Stimulated activated CD4-positive, alpha-beta T cell treated with anti-CD3 and anti-CD28 coated beads, Interleukin-2, amount 100 ng/mL, for 4 hours (primary cell): ENCODE data around the gene BGN.

Experiments used
- DNase-seq: peaks from one replicate; pipeline ENCODE4 v3.0.0-alpha.2; 2020; ENCODE audit warnings: low read depth

BGN gene

DNA sequence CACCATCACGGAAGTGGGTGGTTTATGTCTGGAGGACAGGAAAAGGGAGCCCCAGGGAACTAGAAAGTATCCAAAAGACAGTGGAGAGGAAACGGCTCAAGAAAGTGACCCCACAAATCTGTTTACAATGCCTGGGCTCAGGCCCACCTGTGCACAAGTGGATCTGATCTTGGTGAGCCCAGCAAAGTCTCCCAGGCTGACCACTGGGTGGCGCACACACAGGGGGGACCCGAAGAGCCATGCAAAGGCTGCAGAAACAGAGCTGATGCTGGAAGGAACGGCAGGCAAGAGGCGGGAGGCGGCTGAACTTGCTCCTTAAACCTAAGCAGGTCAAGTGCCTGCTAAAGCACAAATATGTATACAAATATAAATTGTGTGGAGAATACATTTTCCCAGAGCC is 34.0 kb upstream of the BGN start:
- DNase-seq: no peak

DNA sequence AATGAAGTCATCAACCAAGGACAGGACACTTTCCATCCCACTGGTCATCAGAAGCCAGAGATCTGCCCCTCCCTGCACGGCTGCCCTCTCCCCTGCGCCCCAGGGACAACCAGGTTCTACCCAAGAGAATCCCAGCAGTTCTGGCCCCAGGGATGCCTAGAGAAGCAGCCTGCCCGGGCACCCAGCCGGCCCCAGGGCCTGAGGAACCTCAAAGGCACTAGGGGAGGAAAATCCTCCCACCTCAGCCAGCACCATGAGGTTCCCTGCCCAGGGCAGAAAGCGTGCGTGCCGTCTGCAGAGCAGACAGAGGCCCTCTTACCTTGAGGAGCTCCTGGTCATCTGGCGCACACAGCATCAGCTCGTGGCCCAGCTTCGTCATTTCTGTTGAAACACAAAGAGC is 32.5 kb upstream of the BGN start:
- DNase-seq: no peak

DNA sequence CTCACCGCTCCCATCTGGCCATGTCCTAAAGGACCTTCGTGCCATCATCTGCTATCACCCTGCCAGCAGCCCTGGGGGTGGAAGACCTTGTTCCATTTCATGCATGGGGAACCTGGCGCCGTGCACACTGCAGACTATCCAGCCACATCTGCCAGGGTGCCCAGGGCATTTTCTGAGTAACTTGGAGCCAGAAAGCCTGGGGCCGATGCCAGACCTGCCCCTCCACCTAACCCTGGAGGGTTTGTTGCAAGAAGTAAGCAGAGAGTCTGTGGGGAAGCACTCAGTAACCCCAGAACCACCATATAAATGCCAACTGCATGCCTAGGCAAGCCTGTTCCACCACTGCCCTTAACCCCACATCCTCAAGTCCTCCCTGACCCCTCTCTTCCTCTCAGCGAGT is 31.7 kb upstream of the BGN start:
- no peak for DNase-seq

DNA sequence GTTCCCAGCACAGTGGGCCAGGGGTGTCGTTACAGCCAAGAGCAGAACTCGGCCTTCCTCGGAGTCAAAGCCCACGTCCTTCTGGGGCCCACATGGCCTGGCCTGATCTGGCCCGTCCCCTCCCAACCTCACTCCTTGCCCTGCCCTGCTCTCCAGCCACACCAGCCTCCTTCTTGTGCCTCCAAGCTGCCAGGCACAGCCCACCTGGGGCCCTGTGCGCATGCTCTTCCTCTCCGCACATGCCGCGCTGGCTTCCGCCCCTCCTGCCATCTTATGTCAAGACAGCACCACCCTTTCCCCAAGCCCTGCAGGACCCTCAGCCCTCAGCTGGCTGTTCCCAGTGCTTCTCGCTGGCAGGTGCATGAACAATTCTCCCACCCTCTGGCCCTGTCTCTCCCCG is 31.2 kb upstream of the BGN start:
- DNase-seq: no peak

DNA sequence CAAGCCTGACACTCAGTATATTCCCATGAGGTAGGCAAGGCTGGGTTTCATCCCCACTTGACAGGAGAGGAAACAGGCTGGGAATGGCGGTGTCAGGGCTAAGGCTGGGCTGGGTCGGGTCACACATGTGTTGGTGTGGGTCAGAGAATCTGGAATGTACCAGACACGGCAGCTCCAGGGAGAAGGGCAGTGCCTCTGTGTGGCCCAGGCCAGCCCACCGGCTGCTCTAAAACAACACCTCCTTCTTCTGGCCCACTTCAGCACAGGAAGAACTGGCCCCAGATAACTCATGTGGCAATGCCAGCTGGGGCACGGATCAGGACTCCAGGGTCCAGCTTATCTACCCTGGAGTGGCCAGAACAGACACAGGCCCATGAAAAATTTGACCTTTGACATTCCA is 30.7 kb upstream of the BGN start:
- no peak for DNase-seq

DNA sequence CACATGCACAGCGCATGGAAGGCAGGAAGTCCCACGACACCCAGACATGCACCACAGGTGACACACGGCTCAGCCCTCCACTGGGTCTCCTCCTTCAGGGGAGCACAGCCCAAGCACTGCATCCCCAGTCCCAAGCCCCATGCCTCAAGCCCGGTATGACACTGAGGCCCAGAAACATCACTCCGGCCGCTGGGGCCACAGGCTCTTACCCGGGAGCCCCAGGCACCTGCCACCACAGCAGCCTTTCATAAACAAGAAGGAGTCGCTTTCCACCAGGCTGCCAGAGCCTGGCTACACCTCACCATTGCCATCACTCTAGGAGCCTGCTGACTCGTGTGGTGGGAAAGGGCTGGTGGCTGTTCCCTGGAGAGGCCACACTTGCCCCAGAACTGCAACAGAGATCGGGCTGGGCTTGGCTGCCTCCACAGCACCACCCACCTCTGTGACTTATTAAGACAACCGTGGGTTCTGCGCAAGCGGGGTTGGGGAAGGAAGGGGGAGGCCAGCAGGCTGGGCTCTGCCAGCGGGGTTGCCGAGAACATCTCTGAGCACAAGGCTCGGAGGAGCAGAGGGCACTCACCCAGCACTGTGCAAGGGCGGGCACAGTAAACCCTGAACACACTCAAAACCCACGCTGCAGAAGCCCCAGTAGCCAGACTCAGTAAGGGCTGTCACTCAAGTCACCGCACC is 28.9 kb upstream of the BGN start:
- DNase-seq: no peak

DNA sequence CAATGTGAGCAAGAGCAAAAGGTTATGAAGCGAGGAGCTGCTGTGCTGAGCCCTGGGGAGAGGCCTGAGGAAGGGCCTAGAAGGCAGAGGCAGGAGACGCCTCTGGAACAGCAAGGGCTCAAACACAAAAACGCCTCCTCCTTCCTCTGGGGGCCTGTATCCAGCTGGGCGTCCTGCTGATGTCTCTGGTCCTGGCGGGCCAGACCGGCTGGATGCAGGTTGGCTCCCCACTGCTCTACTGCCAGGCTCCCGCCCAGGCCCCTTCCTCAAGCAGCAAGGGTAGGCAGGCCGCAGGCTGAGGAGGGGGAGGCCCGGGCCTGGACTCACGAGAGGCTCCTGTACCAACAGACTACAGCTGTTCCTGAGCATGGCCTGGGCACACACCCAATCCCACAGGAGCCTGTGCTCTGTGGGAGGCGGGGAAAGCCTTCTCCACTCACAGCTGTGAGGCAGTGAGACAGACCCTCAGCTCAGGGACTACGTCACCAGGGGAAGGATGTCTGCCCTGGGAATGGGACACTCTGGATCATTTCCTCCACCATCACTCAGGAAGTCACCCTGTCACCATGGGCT is 26.7 kb upstream of the BGN start:
- DNase-seq: no peak

DNA sequence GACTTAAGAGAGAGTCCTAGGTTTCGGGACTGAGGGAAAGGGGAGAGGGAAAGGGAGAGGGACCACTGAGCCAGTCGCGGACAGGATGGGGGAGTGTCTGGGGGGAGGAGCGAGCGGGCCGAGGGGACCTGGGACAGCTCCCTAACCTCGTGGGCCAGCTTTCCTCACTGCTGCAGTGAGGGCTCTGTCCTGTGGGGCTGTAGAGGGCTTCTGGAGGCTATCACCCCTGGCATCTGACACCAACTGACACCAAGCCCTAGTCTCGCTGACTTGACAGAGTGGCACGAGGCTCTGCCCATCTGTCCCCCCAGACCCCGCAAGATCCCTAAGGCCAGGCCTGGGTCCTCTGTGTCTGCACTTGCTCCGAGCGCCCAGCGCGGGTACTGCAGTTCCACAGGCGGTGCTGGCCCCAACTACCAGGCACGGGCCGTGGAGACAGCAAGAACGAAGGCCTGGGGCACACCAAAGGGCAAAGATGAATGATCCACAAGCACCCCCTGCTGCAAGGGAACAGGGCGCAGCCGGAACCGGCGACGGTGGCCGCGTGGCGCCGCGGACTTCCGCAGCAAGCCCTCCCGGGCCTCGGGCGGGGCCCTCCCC is 24.9 kb upstream of the BGN start:
- no peak for DNase-seq

DNA sequence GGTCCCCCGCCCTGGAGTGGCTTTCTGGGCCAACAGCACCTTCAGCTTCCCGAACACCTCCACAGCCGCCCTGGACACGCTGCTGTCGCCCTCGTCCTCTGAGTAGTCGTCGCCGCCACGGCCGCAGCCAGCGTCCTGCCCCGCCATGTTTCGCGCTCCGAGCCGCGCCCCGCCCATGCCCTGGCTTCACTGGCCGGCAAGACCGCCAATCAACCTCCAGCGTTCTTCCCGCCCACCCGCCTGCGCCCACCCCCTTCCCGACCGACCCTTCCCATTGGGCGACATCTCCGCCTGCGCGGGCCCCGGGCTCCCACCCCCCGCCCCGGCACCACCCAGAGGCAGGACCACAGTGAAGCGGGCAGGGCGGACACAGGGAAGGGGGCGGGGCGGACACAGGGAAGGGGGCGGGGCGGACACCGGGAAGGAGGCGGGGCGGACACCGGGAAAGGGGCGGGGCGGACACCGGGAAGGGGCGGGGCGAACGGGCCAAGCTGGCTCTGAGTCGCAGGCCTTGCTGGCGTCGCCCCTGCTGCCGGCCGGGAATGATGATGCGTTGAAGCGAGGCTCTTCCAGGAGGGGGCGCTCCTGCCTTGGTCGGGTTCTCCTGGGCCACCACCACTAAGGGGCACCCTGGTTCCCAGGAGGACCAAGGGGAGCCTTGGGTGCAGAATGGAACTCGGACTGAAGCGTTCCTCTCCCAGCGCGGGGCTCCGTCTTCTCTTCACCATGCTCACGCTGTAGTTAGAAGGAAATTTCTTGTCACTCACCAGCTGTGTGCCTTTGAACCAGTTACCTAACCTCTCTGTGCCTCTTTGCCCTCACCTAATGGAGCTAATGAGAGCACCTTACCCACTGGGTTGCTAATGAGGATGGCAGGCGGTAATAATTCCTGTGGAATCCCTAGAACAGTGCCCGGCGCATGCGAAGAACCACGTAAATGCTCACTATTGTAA is 24.1 kb upstream of the BGN start, which contains the start of gene HAUS7:
HAUS7 (minus strand) TSS at position 166 of the 953 bp plus-strand sequence; CDS start at position 147, 19 bp downstream.
- peak; percentile 79 for DNase-seq

DNA sequence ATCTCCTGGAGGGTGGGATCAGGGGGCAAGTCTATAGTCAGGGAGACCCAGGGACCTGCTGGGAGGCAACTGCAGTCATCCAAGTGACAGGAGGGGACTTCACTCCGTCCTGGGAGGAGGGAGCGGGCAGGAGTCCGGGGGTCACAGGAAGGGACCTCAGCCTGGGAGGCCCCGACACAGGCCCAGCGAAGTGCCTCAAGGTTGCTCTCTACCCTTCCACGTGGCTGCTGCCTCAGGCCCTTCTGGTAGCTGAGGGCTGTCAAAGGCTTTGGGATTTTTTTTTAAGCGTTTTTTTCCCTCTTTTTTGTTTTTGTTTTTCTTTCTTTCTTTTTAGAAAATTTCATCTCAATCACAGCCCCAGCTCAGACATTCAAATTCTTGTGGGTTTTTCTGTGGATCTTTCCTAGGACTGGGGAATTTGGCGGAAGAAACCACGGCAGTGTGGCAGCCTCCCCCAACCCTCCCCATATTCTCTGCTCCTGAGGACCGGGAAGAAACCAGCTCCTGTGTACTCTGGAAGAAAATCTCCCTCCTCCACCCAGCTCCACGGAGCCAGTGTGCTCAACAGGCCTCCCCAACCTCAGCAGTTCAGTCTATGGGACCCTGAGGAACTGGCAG is 23.0 kb upstream of the BGN start:
- DNase-seq: no peak

DNA sequence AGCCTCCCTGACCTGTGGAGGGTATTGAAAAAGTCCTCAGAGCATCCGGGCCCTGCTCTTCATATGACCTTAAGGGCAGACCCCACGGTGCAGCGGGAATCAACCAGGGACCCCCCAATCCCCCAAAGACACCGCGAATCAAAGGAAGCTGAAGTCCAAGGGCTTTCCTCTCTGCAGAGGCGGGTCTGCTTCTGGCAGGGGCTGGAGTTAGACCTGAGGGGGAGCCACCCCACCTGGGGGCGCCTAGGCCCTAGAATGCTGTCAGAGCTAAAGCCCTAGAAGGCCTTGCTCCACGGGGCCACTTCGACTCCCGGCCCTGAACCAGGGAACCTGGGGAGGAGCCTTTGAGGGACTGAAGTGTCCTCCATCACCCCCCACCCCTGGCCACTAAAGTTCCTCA is 21.7 kb upstream of the BGN start:
- DNase-seq: no peak

DNA sequence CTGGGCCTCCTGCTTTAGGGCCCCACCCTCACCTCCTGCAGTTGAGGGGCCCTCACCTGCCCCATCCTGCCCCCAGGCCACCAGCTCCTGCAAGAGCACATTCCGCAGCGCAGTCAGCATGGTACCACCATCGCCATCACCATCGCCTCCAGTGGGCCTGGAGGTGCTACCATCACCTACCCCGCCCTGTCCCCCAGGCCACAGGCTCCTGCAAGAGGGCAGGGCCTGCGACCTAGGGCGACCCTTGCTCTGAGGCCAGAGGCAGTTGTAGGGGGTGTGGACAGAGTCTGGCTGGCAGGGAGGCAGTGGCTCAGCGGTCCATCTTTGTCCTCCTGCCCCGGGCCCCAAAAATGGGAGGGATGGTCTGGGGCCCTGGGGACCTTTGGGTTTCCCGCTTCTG is 20.5 kb upstream of the BGN start:
- DNase-seq: no peak

DNA sequence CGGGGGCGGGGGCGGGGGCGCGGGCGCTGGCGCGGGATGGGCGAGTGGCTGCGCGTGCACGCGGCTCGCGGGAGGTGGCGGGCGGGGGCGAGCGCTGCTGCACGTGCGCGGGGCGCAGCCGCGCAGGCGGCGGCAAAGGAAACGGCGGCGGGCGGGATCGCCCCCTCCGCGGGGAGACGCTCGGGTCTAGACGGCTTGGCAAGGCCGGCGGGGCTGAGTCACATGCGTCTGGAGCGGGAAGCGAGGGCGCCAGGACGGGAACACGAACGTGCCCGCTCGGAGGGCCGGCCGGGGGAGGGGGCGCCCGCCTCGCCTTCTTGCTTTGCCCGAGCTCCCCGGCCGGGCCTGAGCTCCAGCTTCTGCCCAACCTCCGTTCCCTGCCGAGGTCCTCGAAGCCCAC is 20.1 kb upstream of the BGN start:
- DNase-seq: peak; percentile 52

DNA sequence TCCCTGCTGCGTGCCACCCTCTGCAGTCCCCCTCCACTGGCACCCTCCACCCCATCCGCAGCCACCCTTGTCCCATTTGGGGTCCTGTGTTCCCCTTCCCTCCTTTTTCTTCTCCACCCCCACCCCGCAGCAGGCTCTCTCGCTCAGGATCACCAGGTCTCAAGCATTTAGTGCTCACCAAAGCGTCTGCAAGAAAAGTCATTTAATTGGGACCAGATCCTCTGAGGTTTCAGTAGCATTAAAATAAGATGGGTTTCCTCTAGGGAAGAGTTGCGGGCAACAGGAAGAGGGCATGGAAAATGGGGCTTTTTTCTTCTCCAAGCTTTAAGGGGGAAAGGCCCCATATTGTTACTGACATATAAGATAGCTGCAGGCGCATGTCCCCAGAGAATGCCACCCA is 19.5 kb upstream of the BGN start:
- no peak for DNase-seq

DNA sequence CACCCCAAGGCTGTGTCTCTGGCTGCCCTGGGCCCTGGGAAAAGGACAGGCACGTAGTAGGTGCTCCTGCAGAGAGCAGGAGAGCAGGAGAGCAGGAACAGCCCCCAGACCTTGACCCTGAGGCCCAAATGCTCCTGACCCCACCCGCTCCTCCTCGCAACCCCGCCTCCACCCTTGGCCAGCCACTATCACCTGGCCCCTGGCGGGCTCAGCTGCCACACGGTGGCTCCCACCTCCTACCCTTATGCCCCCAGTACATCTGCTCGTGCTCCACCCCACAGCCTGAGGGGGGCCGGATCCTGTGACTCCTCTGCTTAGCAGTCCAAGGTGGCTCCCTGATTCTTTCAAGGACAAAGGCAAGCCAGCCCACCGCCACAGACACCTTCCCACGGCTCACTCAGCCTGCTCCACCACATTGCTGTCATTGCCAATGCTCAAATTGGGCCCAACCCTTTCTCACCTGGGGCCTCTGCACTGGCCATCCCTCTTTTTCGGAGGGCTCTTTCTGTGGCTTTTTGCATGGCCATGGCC is 19.0 kb upstream of the BGN start:
- DNase-seq: no peak

DNA sequence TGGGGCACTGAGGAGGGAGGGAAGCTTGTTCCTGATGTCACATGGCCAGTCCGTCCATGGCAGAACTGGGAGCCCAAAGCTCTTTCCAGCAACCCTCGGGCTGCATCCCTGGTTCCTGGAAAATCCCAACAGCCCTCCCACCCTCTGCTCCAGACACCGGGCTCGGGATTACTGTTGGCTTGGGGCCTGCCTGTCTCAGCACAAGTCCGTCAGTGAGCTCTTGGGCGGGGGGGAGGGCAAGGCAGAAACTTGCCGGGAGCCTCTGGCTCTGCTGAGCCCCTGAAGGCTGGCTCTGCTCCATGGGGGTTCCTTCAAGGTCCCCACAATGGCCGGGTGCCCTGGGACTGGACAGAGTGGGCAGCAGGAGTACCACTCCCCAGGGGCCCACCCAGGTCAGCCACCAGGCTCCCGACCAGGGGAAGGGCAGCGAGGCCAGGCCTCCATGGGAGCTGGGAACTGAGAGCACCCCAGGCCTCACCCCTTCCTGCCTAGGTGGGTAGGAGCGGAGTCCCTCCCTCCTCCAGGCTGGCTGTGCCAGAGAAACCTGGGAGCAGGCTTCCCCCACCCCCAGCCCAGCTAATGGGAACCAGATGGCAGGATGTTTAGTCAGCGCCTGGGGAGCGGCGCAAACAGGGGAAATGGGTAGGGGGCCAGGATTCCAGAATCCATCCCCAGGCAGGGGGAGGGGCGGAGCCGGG is 18.0 kb upstream of the BGN start:
- DNase-seq: no peak

DNA sequence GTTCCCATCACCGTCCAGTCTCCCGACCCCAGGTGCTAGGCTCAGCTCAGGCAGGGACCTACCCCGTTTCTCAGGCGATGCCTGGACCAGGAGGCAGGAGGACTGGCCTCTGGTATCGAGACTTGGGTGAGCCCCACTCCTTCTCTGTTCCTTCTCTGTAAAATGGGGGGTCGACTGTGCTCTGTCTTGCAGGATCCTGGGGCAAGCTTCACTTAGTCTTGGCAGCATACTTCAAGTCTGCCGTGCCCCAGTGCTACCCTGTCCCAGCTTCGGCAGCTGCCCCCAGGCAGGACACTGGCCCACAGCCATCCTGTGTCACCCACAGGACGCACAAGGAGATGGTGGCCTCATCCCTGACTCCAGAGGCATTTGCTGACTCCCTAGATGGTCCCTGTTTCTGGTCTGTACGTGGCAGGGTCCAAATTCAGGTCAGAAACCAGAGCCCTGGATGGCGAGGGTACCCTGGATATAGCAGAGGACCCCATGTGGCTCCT is 17.4 kb upstream of the BGN start:
- no peak for DNase-seq

DNA sequence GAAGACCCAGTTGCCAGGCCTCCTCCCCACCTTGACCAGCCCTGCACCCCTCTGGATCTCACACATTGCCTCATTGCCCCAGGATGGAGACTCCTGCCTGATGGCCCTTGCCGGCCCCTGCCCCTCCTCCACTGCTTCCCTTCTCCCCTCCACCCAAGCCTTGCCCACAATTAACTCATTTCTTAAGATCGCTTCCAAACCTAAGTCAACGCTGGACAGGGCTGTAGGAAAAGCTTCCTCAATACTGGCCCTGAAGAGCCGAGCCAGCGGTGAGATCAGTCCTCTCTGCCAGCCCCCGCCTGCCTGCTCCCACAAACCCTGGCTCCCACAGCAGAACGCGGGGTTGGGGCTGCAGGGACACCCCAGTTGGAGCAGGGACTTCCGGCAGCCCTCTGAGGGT is 16.9 kb upstream of the BGN start:
- no peak for DNase-seq

DNA sequence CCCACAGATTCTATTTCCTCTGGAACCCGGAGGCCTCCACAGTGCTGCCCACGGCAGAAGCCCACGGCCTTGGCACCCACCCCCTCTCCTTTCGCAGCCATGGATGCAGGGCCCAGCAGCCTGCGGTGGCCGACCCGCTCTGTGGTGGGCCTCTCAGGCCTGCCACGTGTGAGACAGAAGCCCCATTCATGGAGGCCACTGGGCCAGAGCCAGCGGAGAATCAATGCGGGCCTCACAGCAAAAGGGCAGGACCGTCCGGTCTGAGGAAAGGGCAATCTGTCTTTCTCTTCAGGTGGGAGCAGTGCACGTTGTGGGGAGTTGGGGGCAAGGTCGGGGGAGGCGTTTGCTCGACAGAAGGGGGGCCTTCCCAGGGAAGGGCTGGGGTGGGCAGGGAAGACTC is 16.0 kb upstream of the BGN start:
- DNase-seq: no peak

DNA sequence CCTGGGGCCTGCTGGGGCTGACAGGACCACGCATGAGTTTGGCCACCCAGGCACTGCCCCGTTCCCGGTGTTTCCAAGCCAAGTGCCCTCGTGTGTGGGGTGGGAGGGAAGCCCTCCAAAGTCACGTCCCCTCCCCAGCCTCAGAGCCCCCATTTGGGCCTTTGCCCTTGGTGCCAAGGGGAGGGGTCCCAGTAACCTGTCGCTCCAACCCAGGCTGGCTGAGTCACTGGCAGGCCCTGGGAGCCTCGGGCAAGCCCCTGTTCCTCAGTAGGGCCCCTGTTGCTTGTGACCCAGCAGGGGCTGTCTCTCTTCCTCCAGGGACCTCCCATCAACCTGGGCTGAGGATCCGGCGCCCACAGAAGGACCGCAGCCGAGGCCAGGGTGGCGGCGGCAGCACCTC is 13.7 kb upstream of the BGN start:
- DNase-seq: no peak

DNA sequence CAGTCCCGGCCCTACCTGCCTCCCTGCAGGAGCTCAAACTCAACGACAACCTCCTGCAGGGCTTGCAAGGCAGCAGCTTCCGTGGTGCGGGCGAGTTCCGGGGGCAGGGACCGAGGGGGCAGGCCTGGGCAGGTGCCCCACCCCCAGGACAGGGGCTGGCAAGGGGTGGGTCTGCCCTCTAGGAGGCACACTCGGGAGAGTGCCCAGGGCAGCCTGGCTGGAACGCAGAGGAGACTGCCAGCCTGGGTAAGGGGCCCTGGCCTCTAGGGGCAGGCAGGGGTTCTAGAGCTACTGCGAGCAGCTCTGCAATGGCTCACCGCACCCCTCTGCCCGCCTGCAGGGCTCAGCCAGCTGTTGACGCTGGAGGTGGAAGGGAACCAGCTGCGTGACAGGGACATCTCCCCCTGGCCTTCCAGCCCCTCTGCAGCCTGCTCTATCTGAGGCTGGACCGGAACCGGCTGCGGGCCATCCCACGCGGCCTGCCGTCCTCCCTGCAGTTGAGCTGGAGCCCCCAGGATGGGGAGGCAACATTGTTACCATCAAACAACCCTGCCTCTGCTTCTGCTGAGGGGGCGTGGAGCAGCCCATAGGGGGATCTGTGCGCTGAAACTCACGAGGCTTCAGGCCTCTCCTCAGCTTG is 12.3 kb upstream of the BGN start:
- no peak for DNase-seq
